Erythroblast (primary cell): ENCODE measurements around the gene FRZB.

ENCODE experiments used
- DNase-seq, 2 experiments: peaks; one replicate each; lab custom pipeline; 2025; lab: John Stamatoyannopoulos, UW
- GATA1 ChIP-seq: IDR thresholded peaks from 2 replicates; pipeline ENCODE4 v1.6.1; 2011; ENCODE audit warnings: low read depth, mild to moderate bottlenecking, control low read depth, low read length, moderate library complexity
- POLR2A ChIP-seq: IDR thresholded peaks from 2 replicates; pipeline ENCODE4 v1.6.1; 2011; ENCODE audit warnings: mild to moderate bottlenecking, low read length

Gene FRZB

GRCh38 chr2:182866461-182867406 lies at the start of gene FRZB:
Gene FRZB, minus strand, starts transcription at chr2:182866637. Its CDS starts 85 bp downstream, at chr2:182866552.
- peak in 1 of 2 experiments; percentile 5 for DNase-seq

GRCh38 chr2:182915369-182916326 lies 49.2 kb upstream of the FRZB start:
- TF ChIP-seq POLR2A: no peak
- no peak for TF ChIP-seq GATA1
- no peak for DNase-seq

More at GRCh38 chr2:182866461-182867406, at the start of gene FRZB:
- TF ChIP-seq POLR2A (no peak), GATA1 (no peak)

- no peak for DNase-seq
Observed at GRCh38 chr2:182914852-182915251, 48.4 kb upstream of the FRZB start.

GRCh38 chr2:182913064-182913463 lies 46.6 kb upstream of the FRZB start:
- no peak for DNase-seq
- TF ChIP-seq GATA1 (no peak), POLR2A (no peak)

More at GRCh38 chr2:182914852-182915251, 48.4 kb upstream of the FRZB start:
- TF ChIP-seq GATA1: no peak

- TF ChIP-seq POLR2A (no peak), GATA1 (no peak)
- no peak for DNase-seq
Observed at GRCh38 chr2:182912518-182912915, 46.1 kb upstream of the FRZB start.

GRCh38 chr2:182911813-182912517 lies 45.5 kb upstream of the FRZB start:
- no peak for TF ChIP-seq POLR2A
- no peak for TF ChIP-seq GATA1
- DNase-seq: no peak

GRCh38 chr2:182910965-182911364 lies 44.5 kb upstream of the FRZB start:
- TF ChIP-seq GATA1 (no peak), POLR2A (no peak)
- DNase-seq: no peak

GRCh38 chr2:182907081-182907830 lies 40.8 kb upstream of the FRZB start:
- DNase-seq: no peak
- TF ChIP-seq GATA1 (no peak), POLR2A (no peak)

GRCh38 chr2:182906454-182906853 lies 40.0 kb upstream of the FRZB start:
- TF ChIP-seq GATA1 (no peak), POLR2A (no peak)
- DNase-seq: no peak

GRCh38 chr2:182904844-182905243 lies 38.4 kb upstream of the FRZB start:
- no peak for TF ChIP-seq GATA1
- TF ChIP-seq POLR2A: no peak
- peak in 1 of 2 experiments; percentile 6 for DNase-seq

- TF ChIP-seq POLR2A (no peak), GATA1 (no peak)
- DNase-seq: no peak
Observed at GRCh38 chr2:182903566-182903965, 37.1 kb upstream of the FRZB start.

- TF ChIP-seq POLR2A: no peak
- no peak for TF ChIP-seq GATA1
- DNase-seq: no peak
Observed at GRCh38 chr2:182901748-182902147, 35.3 kb upstream of the FRZB start.
